GM12864 (cell line): ENCODE results near the gene CNIH4.
"Not testable (repeated sequence)": the region's sequence is repeated elsewhere in the genome, so short reads cannot be mapped to it uniquely, and the experiment has no call there.

Source experiments
- DNase-seq: peaks from one replicate; pipeline ENCODE4 v3.0.0-alpha.2; 2011; ENCODE audit warnings: low read depth
- H3K4me3 ChIP-seq: 2 replicates; pipeline ENCODE4 v1.5.1; 2011; ENCODE audit warnings: mild to moderate bottlenecking, low read depth, low read length, control low read depth
- TF ChIP-seq, protein P1 (sequence below): IDR thresholded peaks from 2 replicates; pipeline ENCODE4 v1.5.1; 2011; ENCODE audit warnings: low read depth, mild to moderate bottlenecking, moderate library complexity, low read length, control low read depth, inconsistent platforms; ENCODE audit errors: missing control alignments

CNIH4 gene

DNA sequence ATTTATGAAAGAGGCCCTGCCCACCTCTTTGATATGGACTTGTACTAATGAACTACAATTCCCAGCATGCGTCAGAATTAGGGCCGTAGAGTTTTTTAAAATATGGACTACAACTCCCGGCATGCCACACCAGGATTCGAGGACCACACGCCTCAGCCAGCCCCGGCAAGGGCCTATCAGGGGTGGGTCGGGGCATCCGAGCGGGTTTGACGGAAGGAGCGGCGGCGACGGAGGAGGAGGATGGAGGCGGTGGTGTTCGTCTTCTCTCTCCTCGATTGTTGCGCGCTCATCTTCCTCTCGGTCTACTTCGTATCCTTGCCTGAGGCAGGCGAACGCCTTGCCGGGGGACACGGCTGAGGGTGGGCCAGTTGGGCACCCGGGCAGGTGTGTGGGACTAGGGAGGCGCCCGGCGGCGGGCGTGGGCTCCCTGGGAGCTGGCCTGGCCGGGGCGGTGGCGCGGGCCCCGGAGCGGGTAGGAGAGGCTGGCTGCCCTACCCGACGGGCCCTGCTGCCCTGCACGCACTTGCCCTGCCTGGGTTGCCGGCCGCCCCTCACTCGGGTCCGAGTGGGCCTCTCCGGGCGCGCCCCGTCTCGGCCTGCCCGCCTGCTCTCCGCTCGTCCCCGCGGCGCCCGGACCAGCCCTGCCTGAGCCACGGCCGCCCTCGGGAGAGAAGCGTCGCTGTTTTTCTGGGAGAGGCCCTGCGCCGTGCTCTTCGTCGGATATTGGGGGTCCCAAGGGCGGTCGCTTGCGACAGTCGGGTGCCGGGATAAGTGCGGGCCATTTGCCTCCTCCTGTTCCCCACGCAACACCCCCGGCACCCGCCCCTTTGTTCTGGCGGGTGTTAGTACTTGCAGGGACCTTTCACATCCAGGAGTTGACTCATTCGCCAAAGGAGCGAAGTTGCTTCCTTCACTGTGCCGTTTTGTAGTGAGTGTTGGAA lies at the start of gene CNIH4:
CNIH4 (plus strand) TSS at position 195 of the 941 bp plus-strand sequence; CDS start at position 241, 46 bp downstream.
- TF ChIP-seq, protein P1, sequence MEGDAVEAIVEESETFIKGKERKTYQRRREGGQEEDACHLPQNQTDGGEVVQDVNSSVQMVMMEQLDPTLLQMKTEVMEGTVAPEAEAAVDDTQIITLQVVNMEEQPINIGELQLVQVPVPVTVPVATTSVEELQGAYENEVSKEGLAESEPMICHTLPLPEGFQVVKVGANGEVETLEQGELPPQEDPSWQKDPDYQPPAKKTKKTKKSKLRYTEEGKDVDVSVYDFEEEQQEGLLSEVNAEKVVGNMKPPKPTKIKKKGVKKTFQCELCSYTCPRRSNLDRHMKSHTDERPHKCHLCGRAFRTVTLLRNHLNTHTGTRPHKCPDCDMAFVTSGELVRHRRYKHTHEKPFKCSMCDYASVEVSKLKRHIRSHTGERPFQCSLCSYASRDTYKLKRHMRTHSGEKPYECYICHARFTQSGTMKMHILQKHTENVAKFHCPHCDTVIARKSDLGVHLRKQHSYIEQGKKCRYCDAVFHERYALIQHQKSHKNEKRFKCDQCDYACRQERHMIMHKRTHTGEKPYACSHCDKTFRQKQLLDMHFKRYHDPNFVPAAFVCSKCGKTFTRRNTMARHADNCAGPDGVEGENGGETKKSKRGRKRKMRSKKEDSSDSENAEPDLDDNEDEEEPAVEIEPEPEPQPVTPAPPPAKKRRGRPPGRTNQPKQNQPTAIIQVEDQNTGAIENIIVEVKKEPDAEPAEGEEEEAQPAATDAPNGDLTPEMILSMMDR, result no peak
- peak; percentile 83 for DNase-seq

DNA sequence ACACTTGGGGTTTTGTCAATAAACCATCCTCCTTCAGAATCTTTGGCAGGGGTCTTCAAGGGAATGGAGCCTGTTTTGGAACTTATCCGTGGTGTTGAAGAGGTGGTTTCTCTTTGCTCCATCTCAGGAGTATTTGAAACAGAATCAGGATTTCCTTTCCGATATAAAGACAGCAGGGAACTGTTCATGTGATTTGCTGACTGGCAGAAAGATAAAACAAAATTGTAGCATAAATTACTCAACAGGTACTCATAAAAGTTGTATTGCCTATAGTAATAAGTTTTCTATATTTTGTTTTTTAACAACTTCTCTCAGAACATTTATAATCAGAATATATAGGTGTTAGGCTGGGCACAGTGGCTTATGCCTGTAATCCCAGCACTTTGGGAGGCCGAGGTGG lies 48.6 kb upstream of the CNIH4 start:
- DNase-seq, result no peak
- TF ChIP-seq, protein P1, result no peak
- H3K4me3 ChIP-seq, result no peak overlapping the region

More for the DNA sequence above, at the start of gene CNIH4:
- H3K4me3 ChIP-seq, result peak within 1 kb of the TSS; percentile 86

DNA sequence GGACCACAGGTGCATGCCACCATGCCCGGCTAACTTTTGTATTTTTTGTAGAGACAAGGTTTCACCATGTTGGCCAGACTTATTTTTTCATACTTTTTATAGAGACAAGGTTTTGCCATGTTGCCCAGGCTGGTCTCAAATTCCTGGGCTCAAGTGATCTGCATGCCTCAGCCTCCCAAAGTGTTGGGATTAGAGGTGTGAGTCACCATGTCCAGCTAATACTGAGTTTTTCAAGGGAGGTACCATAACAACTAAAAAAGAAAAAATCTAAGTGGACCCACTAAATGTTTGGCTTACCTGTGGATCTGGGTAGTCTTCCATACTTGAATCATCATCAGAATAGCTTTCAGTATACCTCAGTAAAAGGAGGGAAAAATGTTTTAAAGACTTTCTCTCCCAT lies 45.2 kb upstream of the CNIH4 start:
- not testable (repeated sequence) for H3K4me3 ChIP-seq, DNase-seq

DNA sequence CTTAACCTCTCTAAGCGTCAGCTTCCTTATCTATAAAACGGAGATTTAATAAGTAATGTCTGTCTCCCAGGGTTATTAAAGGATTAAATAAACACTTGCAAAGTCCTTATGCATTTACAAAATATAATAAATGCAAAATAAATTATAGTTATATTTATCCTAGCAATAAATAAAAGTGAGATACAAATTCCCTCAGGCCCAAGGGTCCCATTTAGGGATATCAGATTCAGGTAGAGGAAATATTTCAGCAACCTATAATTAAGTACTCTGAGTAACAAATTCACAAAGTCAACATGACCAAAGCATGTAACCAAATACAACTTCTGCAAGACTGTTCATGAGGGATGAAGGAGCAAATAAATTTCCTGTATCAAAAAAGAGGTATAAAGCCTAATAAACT lies 44.7 kb upstream of the CNIH4 start:
- no peak for DNase-seq
- TF ChIP-seq, protein P1, result no peak
- no peak overlapping the region for H3K4me3 ChIP-seq

DNA sequence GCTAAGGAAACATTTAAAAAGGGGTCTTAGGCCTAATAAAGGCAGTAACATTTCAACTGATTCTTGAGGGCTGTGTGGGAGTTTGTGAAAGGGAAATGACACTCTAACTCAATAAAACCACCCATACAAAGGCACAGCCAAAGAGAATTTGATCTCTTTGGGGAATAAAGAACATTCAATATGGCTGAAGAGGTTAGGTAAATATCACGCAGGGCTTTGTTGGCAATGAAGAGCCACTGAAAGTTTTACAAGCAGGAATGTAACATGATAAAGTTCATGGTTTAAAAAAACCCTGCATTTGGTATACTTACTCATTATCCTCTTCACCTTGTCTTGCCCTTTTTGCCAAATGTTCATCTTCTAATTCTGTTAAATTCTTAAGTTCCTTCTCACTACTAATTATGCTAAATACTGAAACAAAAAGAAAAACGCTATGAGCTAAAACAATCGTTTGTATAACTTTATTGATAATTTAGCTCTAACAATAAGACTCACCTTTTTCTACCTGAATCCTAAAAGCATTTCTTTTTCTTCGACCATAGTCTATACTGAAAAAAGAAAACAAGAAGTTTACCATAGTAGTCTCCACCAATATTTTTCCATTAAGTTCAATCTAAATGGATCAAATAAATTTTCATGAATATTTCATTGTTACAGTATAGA lies 39.2 kb upstream of the CNIH4 start:
- TF ChIP-seq, protein P1, result no peak
- DNase-seq, result no peak

DNA sequence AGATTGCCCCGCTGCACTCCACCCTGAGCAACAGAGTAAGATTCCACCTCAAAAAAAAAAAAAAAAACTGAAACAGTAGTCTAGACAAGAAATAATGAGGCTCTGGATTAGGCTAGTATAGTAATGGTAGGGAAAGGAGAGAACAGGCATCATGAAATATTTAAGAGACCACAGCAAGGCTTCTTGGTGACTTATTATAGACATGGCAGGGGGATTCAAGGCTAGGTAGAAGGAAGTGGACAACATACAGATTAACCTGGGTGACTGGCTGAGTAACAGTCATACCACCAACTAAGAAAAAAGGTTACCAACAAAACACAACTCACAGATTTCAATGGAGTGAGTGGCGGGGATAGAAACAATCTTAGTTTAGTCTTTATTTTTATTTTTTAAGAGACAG lies 35.0 kb upstream of the CNIH4 start:
- H3K4me3 ChIP-seq, result no peak overlapping the region
- TF ChIP-seq, protein P1, result no peak
- no peak for DNase-seq

More for the DNA sequence above, 39.2 kb upstream of the CNIH4 start:
- no peak overlapping the region for H3K4me3 ChIP-seq

DNA sequence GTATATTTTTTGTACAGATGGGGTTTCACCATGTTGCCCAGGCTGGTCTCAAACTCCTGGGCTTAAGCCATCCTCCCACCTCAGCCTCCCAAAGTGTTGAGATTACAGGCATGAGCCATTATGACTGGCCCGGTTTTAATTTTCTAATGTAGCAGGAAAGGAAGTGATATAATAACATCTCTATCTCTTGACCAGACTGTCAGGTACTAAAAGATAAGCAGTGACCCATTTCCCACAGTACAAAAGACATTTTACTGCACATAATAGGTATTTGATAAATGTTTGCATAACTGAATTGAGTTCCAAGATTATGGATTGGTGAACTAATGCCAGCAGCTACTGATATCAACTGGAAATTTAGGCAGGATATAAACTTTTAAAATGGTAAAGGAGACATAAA lies 30.7 kb upstream of the CNIH4 start:
- TF ChIP-seq, protein P1, result no peak
- DNase-seq, result no peak
- H3K4me3 ChIP-seq, result no peak overlapping the region
